CD4-positive, CD25-positive, alpha-beta regulatory T cell (primary cell): ENCODE data around the gene RREB1. TPM values are rescaled to one million over a fixed set of nuclear protein-coding genes. Genes with fewer than 3 reads are reported as not detected.
A peak's percentile ranks its signal among the peaks of the same experiment; 100 is the strongest.

ENCODE experiments used
- ATAC-seq, 2 donors: fragments of 150-1000 bp; cut with Tn5 transposase; one replicate each; pipeline ENCODE4 v1.10.0; 2021; ENCODE audit warnings: low read depth in 2 of 2, moderate number of reproducible peaks in 2 of 2, moderate library complexity in 1 of 2
- DNase-seq, 3 donors: peaks; one replicate each; pipeline versions ENCODE4 v3.0.0 to v3.0.0-alpha.2; 2012 to 2022; ENCODE audit warnings: mixed read lengths in 1 of 3
- H3K27ac ChIP-seq: one replicate; pipeline ENCODE4 v1.7.0; 2013; ENCODE audit warnings: mild to moderate bottlenecking, low read length; ENCODE audit not compliant: insufficient read depth, poor library complexity, severe bottlenecking
- H3K27me3 ChIP-seq: one replicate; pipeline ENCODE4 v1.7.0; 2013; ENCODE audit warnings: low read length; ENCODE audit not compliant: control insufficient read depth, insufficient read depth
- H3K36me3 ChIP-seq: one replicate; pipeline ENCODE4 v1.7.0; 2013; ENCODE audit warnings: mild to moderate bottlenecking, low read length, moderate library complexity; ENCODE audit not compliant: control insufficient read depth, insufficient read depth
- H3K4me1 ChIP-seq: 2 replicates; pipeline ENCODE4 v1.7.0; 2013; ENCODE audit warnings: mild to moderate bottlenecking, low read length; ENCODE audit not compliant: insufficient read depth, control insufficient read depth, poor library complexity, severe bottlenecking
- H3K4me3 ChIP-seq: one replicate; pipeline ENCODE4 v1.7.0; 2013; ENCODE audit warnings: low read depth, mild to moderate bottlenecking, low read length, moderate library complexity
- H3K9me3 ChIP-seq, 2 experiments: 1 replicate in 1 of 2; 2 replicates in 1 of 2; pipeline ENCODE4 v1.7.0; 2013; ENCODE audit warnings: low read length in 2 of 2, mild to moderate bottlenecking in 1 of 2, moderate library complexity in 1 of 2; ENCODE audit not compliant: control insufficient read depth in 2 of 2
- H3K27ac Mint-ChIP-seq, 3 donors: one replicate each; pipeline ENCODE4 v1.8.0; 2020 to 2022; ENCODE audit warnings: mild to moderate bottlenecking in 3 of 3, mixed read lengths in 3 of 3, moderate library complexity in 2 of 3
- H3K27me3 Mint-ChIP-seq: one replicate; pipeline ENCODE4 v1.8.0; 2022; ENCODE audit warnings: mild to moderate bottlenecking, mixed read lengths
- H3K36me3 Mint-ChIP-seq: one replicate; pipeline ENCODE4 v1.8.0; 2020; ENCODE audit warnings: mixed read lengths
- H3K4me1 Mint-ChIP-seq, 4 donors: one replicate each; pipeline ENCODE4 v1.8.0; 2020 to 2022; ENCODE audit warnings: mixed read lengths in 4 of 4, mild to moderate bottlenecking in 1 of 4
- H3K4me3 Mint-ChIP-seq, 4 donors: one replicate each; pipeline ENCODE4 v1.8.0; 2020 to 2022; ENCODE audit warnings: mild to moderate bottlenecking in 4 of 4, mixed read lengths in 4 of 4, moderate library complexity in 3 of 4
- H3K9me3 Mint-ChIP-seq, 7 donors: one replicate each; pipeline ENCODE4 v1.8.0; 2020 to 2022; ENCODE audit warnings: mixed read lengths in 7 of 7, mild to moderate bottlenecking in 3 of 7, moderate library complexity in 2 of 7
- polyA plus RNA-seq, 4 donors: library from polyadenylated mRNA; unstranded; fragments of 300-500 nt; fragmentation: Illumina TruSeq; gene quantifications; one replicate each; pipeline ENCODE4 v1.2.3, GENCODE V29; 2021
- total RNA-seq: library from RNA; stranded (reverse); gene quantifications from one replicate; pipeline ENCODE4 v1.2.3, GENCODE V29; 2022

Gene RREB1
- total and polyA plus RNA-seq, 5 donors from 2014 or later = 1.2 to 45.2 (median 2.3) TPM

DNA sequence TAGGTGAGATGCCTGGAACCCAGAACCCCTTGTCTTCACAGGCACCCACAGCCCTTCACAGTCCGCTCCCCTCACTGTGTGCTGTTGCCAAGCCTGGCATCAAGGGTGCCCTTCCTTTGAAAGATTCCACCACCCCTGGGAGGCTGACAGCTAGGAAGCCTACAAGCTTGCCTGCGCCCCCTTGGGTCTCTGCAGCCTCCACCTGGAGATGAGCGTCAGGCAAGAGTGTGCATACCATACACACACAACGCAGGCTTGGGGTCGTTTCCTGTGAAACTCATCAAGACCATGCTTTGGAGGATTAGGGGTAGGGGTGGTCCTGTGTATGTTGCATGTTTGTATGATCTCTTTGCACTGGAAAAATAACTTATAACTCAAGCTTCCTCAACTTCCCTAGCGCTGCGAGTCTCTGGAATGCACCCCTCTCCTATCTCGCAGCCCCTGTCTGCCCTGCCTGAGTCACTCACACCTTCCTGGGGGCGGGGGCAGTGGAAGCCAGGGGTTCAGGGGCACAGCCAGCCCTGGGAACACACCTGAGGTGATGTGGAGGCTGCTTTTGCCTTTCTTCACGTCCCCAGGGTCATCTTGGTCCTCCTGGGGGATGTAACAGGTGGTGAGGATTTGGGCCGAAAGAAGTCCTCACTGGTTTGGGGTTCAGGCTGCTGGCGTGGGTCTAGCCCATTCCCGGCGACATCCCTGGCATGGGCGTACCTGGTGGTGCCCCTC, 138.1 kb downstream of the RREB1 start:
- ATAC-seq (no peak), DNase-seq (no peak)
- Histone ChIP-seq H3K4me1 (peaks cover 4% of the 10 kb centered on the region), H3K4me3 (no peak overlapping the region), H3K27me3 (no peaks in the 10 kb centered on the region), H3K27ac (no peak overlapping the region), H3K36me3 (peaks cover 50% of the 10 kb centered on the region), H3K9me3 (no peaks in the 10 kb centered on the region)
- Mint-ChIP-seq H3K36me3 (peaks cover 20% of the 10 kb centered on the region), H3K27ac (no peak overlapping the region), H3K27me3 (no peaks in the 10 kb centered on the region), H3K4me1 (peaks cover 6 to 13% (median 9%) of the 10 kb centered on the region in 4 donors), H3K4me3 (no peak overlapping the region), H3K9me3 (no peaks in the 10 kb centered on the region)

- H3K36me3 Mint-ChIP-seq = peaks cover 16% of the 10 kb centered on the region
- no peaks in the 10 kb centered on the region for H3K27me3 ChIP-seq
- no peak overlapping the region for H3K4me3 Mint-ChIP-seq
Measured at GRCh38 chr6:7246401-7247178, 138.8 kb downstream of the RREB1 start.

GRCh38 chr6:7247179-7247456, 139.4 kb downstream of the RREB1 start:
- peaks cover 4% of the 10 kb centered on the region for H3K4me1 ChIP-seq
- peaks cover 43% of the 10 kb centered on the region for H3K36me3 ChIP-seq
- H3K27ac Mint-ChIP-seq = no peak overlapping the region
- H3K36me3 Mint-ChIP-seq = peaks cover 16% of the 10 kb centered on the region
- ATAC-seq (no peak), DNase-seq (no peak)
- H3K27me3 ChIP-seq = no peaks in the 10 kb centered on the region
- H3K4me1 Mint-ChIP-seq = peaks cover 6 to 13% (median 7%) of the 10 kb centered on the region in 4 donors
- H3K27me3 Mint-ChIP-seq = no peaks in the 10 kb centered on the region
- no peak overlapping the region for H3K4me3 ChIP-seq
- no peaks in the 10 kb centered on the region for H3K9me3 Mint-ChIP-seq
- H3K4me3 Mint-ChIP-seq = no peak overlapping the region
- H3K9me3 ChIP-seq = no peaks in the 10 kb centered on the region
- H3K27ac ChIP-seq = no peak overlapping the region

More at GRCh38 chr6:7246401-7247178, 138.8 kb downstream of the RREB1 start:
- Histone ChIP-seq H3K4me3 (no peak overlapping the region), H3K27ac (no peak overlapping the region), H3K4me1 (peaks cover 4% of the 10 kb centered on the region), H3K36me3 (peaks cover 46% of the 10 kb centered on the region), H3K9me3 (no peaks in the 10 kb centered on the region)
- ATAC-seq (no peak), DNase-seq (no peak)
- Mint-ChIP-seq H3K9me3 (no peaks in the 10 kb centered on the region), H3K27ac (no peak overlapping the region), H3K27me3 (no peaks in the 10 kb centered on the region), H3K4me1 (peaks cover 6 to 13% (median 7%) of the 10 kb centered on the region in 4 donors)

- no peak overlapping the region for H3K4me3 Mint-ChIP-seq
- H3K36me3 ChIP-seq = peaks cover 43% of the 10 kb centered on the region
- H3K4me3 ChIP-seq = no peak overlapping the region
- H3K4me1 ChIP-seq = peaks cover 4% of the 10 kb centered on the region
- H3K36me3 Mint-ChIP-seq = peaks cover 16% of the 10 kb centered on the region
- no peak for ATAC-seq
- no peak overlapping the region for H3K27ac Mint-ChIP-seq
- H3K9me3 ChIP-seq = no peaks in the 10 kb centered on the region
- no peaks in the 10 kb centered on the region for H3K27me3 Mint-ChIP-seq
- no peaks in the 10 kb centered on the region for H3K9me3 Mint-ChIP-seq
- no peaks in the 10 kb centered on the region for H3K27me3 ChIP-seq
- H3K27ac ChIP-seq = no peak overlapping the region
- no peak for DNase-seq
- H3K4me1 Mint-ChIP-seq = peaks cover 6 to 9% (median 7%) of the 10 kb centered on the region in 4 donors
Measured at GRCh38 chr6:7247828-7248227, 140.1 kb downstream of the RREB1 start.

DNA sequence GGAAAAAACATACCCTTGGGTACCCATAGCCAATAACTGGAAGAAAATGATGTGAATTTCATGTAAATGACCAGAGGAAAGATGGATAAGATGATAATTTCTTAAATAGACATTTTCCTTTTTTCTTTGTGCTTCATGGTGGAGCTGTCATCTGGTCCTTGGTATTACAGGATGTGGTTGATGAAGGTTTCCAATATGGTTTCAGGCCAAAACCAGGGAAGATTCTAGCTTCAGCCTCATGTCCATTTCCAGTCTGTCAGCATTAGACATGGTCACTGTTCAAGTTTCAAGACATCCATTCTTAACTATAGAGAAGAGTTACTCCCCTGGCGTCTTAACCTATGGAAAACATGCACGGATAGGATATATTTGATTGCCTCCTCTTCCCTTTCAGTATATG, 141.6 kb downstream of the RREB1 start:
- H3K27ac Mint-ChIP-seq = no peak overlapping the region
- H3K27me3 ChIP-seq = no peaks in the 10 kb centered on the region
- H3K36me3 ChIP-seq = peaks cover 43% of the 10 kb centered on the region
- peaks cover 16% of the 10 kb centered on the region for H3K36me3 Mint-ChIP-seq
- ATAC-seq = no peak
- H3K4me1 Mint-ChIP-seq = peaks cover 0 to 2% (median 0%) of the 10 kb centered on the region in 4 donors
- no peaks in the 10 kb centered on the region for H3K9me3 ChIP-seq
- no peak overlapping the region for H3K4me3 Mint-ChIP-seq
- H3K4me3 ChIP-seq = no peak overlapping the region
- no peak overlapping the region for H3K27ac ChIP-seq
- DNase-seq = no peak
- H3K9me3 Mint-ChIP-seq = no peaks in the 10 kb centered on the region
- H3K27me3 Mint-ChIP-seq = no peaks in the 10 kb centered on the region
- H3K4me1 ChIP-seq = no peaks in the 10 kb centered on the region

GRCh38 chr6:7249946-7250643, 142.3 kb downstream of the RREB1 start:
- H3K4me3 Mint-ChIP-seq = no peak overlapping the region
- H3K9me3 ChIP-seq = no peaks in the 10 kb centered on the region
- peak overlapping the region in 1 of 3 donors; percentile 49 for H3K27ac Mint-ChIP-seq
- peaks cover 16% of the 10 kb centered on the region for H3K36me3 Mint-ChIP-seq
- DNase-seq (no peak), ATAC-seq (no peak)
- H3K36me3 ChIP-seq = peaks cover 43% of the 10 kb centered on the region
- no peak overlapping the region for H3K27ac ChIP-seq
- H3K27me3 Mint-ChIP-seq = no peaks in the 10 kb centered on the region
- peaks cover 0 to 2% (median 0%) of the 10 kb centered on the region in 4 donors for H3K4me1 Mint-ChIP-seq
- H3K27me3 ChIP-seq = no peaks in the 10 kb centered on the region
- H3K9me3 Mint-ChIP-seq = no peaks in the 10 kb centered on the region
- H3K4me3 ChIP-seq = no peak overlapping the region
- H3K4me1 ChIP-seq = no peaks in the 10 kb centered on the region

DNA sequence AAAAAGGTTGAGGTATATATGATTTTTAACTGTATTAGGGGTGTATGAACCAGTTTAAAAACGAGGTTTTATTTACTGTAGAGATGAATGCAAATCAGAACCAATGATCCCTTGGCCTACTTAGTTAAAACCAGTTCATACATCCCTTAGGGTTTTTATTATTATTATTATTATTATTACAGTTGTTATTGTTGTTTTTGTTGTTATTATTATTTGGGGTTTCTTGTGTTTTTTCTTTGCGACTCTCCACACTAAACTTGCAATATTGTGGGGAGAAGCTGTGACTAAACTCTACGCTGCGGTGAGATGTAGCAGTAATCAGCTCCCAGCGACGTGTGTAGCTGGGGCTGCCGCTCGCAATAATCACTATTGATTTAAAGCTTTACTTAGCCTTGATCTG, 143.1 kb downstream of the RREB1 start:
- H3K27me3 Mint-ChIP-seq = no peaks in the 10 kb centered on the region
- ATAC-seq = no peak
- Histone ChIP-seq H3K36me3 (peaks cover 39% of the 10 kb centered on the region), H3K27me3 (no peaks in the 10 kb centered on the region), H3K4me1 (no peaks in the 10 kb centered on the region), H3K4me3 (no peak overlapping the region), H3K9me3 (no peaks in the 10 kb centered on the region), H3K27ac (no peak overlapping the region)
- no peak overlapping the region for H3K27ac Mint-ChIP-seq
- H3K4me1 Mint-ChIP-seq = peaks cover 0 to 2% (median 0%) of the 10 kb centered on the region in 4 donors
- H3K9me3 Mint-ChIP-seq = no peaks in the 10 kb centered on the region
- no peak for DNase-seq
- H3K4me3 Mint-ChIP-seq = no peak overlapping the region
- H3K36me3 Mint-ChIP-seq = peaks cover 14% of the 10 kb centered on the region
